Germinal center (tissue), 1 donor: ENCODE results near the gene GLI1.

Experiments
- DNase-seq: peaks from one replicate; pipeline ENCODE4 v3.0.0; 2012; ENCODE audit warnings: mixed read lengths, low spot score

Gene GLI1

DNA sequence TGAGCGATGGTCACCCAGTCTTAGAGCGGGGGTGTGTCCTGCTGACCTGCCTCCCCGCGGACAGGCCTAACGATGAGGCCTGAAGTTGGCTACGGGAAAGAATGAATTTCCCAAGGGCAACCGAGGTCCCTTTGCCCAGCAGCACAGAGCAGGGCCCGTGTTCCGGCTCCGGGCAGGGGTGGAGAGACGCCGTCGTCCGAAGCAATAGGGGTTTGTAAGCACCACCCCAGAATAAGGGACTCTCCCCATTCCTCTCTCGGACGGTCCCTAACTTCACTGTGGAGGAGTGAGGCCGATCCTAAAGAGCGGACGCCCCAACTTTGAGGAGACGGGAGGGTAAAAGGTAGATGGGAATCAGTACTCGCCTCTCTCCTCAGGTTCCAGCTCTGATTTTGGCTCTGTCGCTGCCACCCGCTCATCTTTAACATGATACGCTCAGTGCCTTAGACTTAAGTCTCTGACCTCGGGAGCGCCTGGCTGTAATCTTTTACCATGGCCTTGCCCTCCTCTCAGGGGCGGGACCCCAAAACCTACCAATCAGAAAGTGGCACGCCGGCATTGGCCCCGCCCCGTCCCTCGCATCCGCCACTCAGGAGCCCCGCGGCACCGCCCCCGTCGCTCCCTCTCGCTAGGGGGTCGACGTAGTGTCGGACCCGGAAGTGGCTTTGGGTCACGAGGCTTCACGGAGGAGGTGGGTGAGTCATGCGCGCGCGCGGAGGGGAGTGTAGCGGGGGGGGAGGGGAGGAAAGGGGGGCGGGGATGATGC, 60.7 kb downstream of the GLI1 start, which contains the start of gene DDIT3:
Gene DDIT3, minus strand, starts transcription at position 462 of the 766 bp plus-strand sequence. CDS start 3,108 bp downstream, outside the sequence.
- peak; percentile 96 for DNase-seq

DNA sequence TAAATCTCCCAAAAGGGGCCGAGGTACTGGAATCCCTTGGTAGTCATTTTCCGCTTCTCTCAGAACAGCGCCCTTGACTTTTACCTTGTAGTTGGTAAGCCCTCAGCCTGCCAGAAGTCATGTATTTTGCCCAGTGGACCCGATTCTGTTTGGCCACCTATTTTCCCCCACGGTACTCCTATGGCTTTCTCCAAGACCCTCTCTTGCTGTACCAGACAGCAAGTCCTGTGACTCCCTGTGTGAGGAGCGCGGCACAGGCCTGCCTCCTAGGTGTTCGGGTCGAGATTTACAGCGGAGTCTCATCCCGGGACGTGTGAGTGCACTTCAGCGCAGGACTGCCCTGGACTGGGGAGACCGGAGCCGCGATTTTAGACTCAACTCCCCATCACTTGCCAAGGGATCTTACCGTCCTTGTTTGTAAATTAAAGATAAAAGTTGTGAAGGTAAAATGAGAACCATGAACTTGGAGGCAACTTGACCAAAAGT, 62.0 kb downstream of the GLI1 start:
- no peak for DNase-seq
